Measurements from ENCODE around the gene CACNA1H. TPM values are rescaled to one million over a fixed set of nuclear protein-coding genes. Genes with fewer than 3 reads are reported as not detected.

CACNA1H gene
- total RNA-seq, 3 donors from 2014 or later (not counting 1 experiment from before 2014, with no cell fraction given): 1.1 to 1.5 (median 1.3) TPM

- Mint-ChIP-seq H3K27ac (no peak overlapping the region), H3K4me3 (no peak overlapping the region), H3K9me3 (no peaks in the 10 kb centered on the region), H3K36me3 (no peaks in the 10 kb centered on the region), H3K4me1 (no peaks in the 10 kb centered on the region), H3K27me3 (ENCODE audit: low read depth in 2 of 2) (no peaks in the 10 kb centered on the region)
- DNase-seq (no peak), ATAC-seq (no peak)
- H3K4me1 ChIP-seq (ENCODE audit: control insufficient read depth, insufficient read depth, low read length): no peaks in the 10 kb centered on the region
- H3K27me3 ChIP-seq (ENCODE audit: control insufficient read depth, insufficient read depth, low read length): no peaks in the 10 kb centered on the region
- 79% methylated on average over 49 of the region's 52 CpGs for WGBS (ENCODE audit: insufficient coverage)
- intact Hi-C loops (cut with micrococcal nuclease): no loop called here
- no peak overlapping the region for H3K4me3 ChIP-seq (ENCODE audit: low read length)
- H3K27ac ChIP-seq (ENCODE audit: low read length): no peak overlapping the region
- TF ChIP-seq CTCF (IDR thresholded peaks at IDR 0.05): no peak
- no peaks in the 10 kb centered on the region for H3K36me3 ChIP-seq (ENCODE audit: control insufficient read depth, insufficient read depth, low read length)
- no peaks in the 10 kb centered on the region for H3K9me3 ChIP-seq (ENCODE audit: control insufficient read depth, insufficient read depth, low read length)
These were observed 14.6 kb downstream of the CACNA1H start for GRCh38 chr16:1167276-1168107.

GRCh38 chr16:1168837-1169236 is 15.9 kb downstream of the CACNA1H start:
- no peaks in the 10 kb centered on the region for H3K9me3 ChIP-seq (ENCODE audit: control insufficient read depth, insufficient read depth, low read length)
- H3K4me1 ChIP-seq (ENCODE audit: control insufficient read depth, insufficient read depth, low read length): no peaks in the 10 kb centered on the region
- no peaks in the 10 kb centered on the region for H3K27me3 ChIP-seq (ENCODE audit: control insufficient read depth, insufficient read depth, low read length)
- no peak for TF ChIP-seq CTCF (IDR thresholded peaks at IDR 0.05)
- Mint-ChIP-seq H3K36me3 (no peaks in the 10 kb centered on the region), H3K9me3 (no peaks in the 10 kb centered on the region), H3K4me3 (no peak overlapping the region), H3K27me3 (ENCODE audit: low read depth in 2 of 2) (no peaks in the 10 kb centered on the region), H3K27ac (no peak overlapping the region), H3K4me1 (no peaks in the 10 kb centered on the region)
- intact Hi-C loops (cut with micrococcal nuclease): no loop called here
- H3K4me3 ChIP-seq (ENCODE audit: low read length): no peak overlapping the region
- H3K27ac ChIP-seq (ENCODE audit: low read length): no peak overlapping the region
- ATAC-seq (no peak), DNase-seq (no peak)
- H3K36me3 ChIP-seq (ENCODE audit: control insufficient read depth, insufficient read depth, low read length): no peaks in the 10 kb centered on the region
- 80% methylated on average over 15 of the region's 18 CpGs for WGBS (ENCODE audit: insufficient coverage)

- no peaks in the 10 kb centered on the region for H3K9me3 Mint-ChIP-seq
- ATAC-seq (no peak), DNase-seq (no peak)
- H3K4me1 ChIP-seq (ENCODE audit: control insufficient read depth, insufficient read depth, low read length): no peaks in the 10 kb centered on the region
- H3K27me3 ChIP-seq (ENCODE audit: control insufficient read depth, insufficient read depth, low read length): no peaks in the 10 kb centered on the region
- 74% methylated on average over 45 of the region's 45 CpGs for whole genome bisulfite sequencing (ENCODE audit: insufficient coverage)
- no peak overlapping the region for H3K4me3 Mint-ChIP-seq
- intact Hi-C loops (cut with micrococcal nuclease): no loop called here
- no peak overlapping the region for H3K27ac ChIP-seq (ENCODE audit: low read length)
- H3K36me3 ChIP-seq (ENCODE audit: control insufficient read depth, insufficient read depth, low read length): no peaks in the 10 kb centered on the region
- TF ChIP-seq CTCF (IDR thresholded peaks at IDR 0.05): no peak
- no peaks in the 10 kb centered on the region for H3K36me3 Mint-ChIP-seq
- no peaks in the 10 kb centered on the region for H3K9me3 ChIP-seq (ENCODE audit: control insufficient read depth, insufficient read depth, low read length)
- no peaks in the 10 kb centered on the region for H3K27me3 Mint-ChIP-seq (ENCODE audit: low read depth in 2 of 2)
- H3K4me1 Mint-ChIP-seq: no peaks in the 10 kb centered on the region
- no peak overlapping the region for H3K27ac Mint-ChIP-seq
- no peak overlapping the region for H3K4me3 ChIP-seq (ENCODE audit: low read length)
These were observed 16.6 kb downstream of the CACNA1H start for GRCh38 chr16:1169285-1170075.

Measured in natural killer cell (primary cell).